Astrocyte (in vitro differentiated cells and primary cell): ENCODE results near the gene CIC. TPM values are rescaled to one million over a fixed set of nuclear protein-coding genes. Genes with fewer than 3 reads are reported as not detected.

ENCODE experiments used
- DNase-seq: peaks from one replicate; pipeline ENCODE4 v3.0.0-alpha.2; 2010; ENCODE audit warnings: low read depth
- FAIRE-seq: peaks from 2 replicates; lab custom pipeline; 2011; peaks lifted over from hg19 to GRCh38; lab: Jason Lieb, UNC
- H2AFZ ChIP-seq: 2 replicates; pipeline ENCODE4 v1.6.0; 2012; ENCODE audit warnings: low read depth, low read length, inconsistent platforms
- H3K27ac ChIP-seq: 2 replicates; pipeline ENCODE4 v1.5.1; 2011; ENCODE audit warnings: low read depth, low read length, inconsistent platforms
- H3K27me3 ChIP-seq: 2 replicates; pipeline ENCODE4 v1.6.0; 2011; ENCODE audit warnings: low read length, inconsistent platforms; ENCODE audit not compliant: insufficient read depth
- H3K36me3 ChIP-seq: 2 replicates; pipeline ENCODE4 v1.5.1; 2011; ENCODE audit warnings: low read length, inconsistent platforms; ENCODE audit not compliant: insufficient read depth
- H3K4me1 ChIP-seq: 2 replicates; pipeline ENCODE4 v1.5.1; 2011; ENCODE audit warnings: low read length, inconsistent platforms; ENCODE audit not compliant: insufficient read depth
- H3K4me2 ChIP-seq: 2 replicates; pipeline ENCODE4 v1.6.0; 2012; ENCODE audit warnings: low read length, inconsistent platforms
- H3K4me3 ChIP-seq: 2 replicates; pipeline ENCODE4 v1.5.1; 2011; ENCODE audit warnings: low read depth, mild to moderate bottlenecking, low read length, inconsistent platforms; ENCODE audit not compliant: insufficient read depth
- H3K79me2 ChIP-seq: 2 replicates; pipeline ENCODE4 v1.6.0; 2012; ENCODE audit warnings: mild to moderate bottlenecking, low read length, inconsistent platforms; ENCODE audit not compliant: insufficient read depth
- H3K9ac ChIP-seq: 2 replicates; pipeline ENCODE4 v1.6.0; 2012; ENCODE audit warnings: mild to moderate bottlenecking, low read length, inconsistent platforms
- H3K9me3 ChIP-seq: 2 replicates; pipeline ENCODE4 v1.5.1; 2012; ENCODE audit warnings: low read depth, mild to moderate bottlenecking, low read length, inconsistent platforms; ENCODE audit not compliant: insufficient read depth
- H4K20me1 ChIP-seq: 2 replicates; pipeline ENCODE4 v1.6.0; 2012; ENCODE audit warnings: low read length, inconsistent platforms; ENCODE audit not compliant: insufficient read depth
- H3K27ac Mint-ChIP-seq: one replicate; pipeline ENCODE4 v1.8.0; 2021; ENCODE audit warnings: mild to moderate bottlenecking, mixed read lengths; ENCODE audit not compliant: unreplicated experiment
- H3K27me3 Mint-ChIP-seq: one replicate; pipeline ENCODE4 v1.8.0; 2021; ENCODE audit warnings: low read depth, mixed read lengths; ENCODE audit not compliant: unreplicated experiment
- H3K36me3 Mint-ChIP-seq: one replicate; pipeline ENCODE4 v1.8.0; 2021; ENCODE audit warnings: low read depth, mixed read lengths; ENCODE audit not compliant: unreplicated experiment
- H3K4me1 Mint-ChIP-seq: one replicate; pipeline ENCODE4 v1.8.0; 2021; ENCODE audit warnings: low read depth, mixed read lengths; ENCODE audit not compliant: unreplicated experiment
- H3K4me3 Mint-ChIP-seq: one replicate; pipeline ENCODE4 v1.8.0; 2021; ENCODE audit warnings: mild to moderate bottlenecking, moderate library complexity, mixed read lengths; ENCODE audit not compliant: unreplicated experiment
- H3K9me3 Mint-ChIP-seq: one replicate; pipeline ENCODE4 v1.8.0; 2021; ENCODE audit warnings: mild to moderate bottlenecking, mixed read lengths; ENCODE audit not compliant: unreplicated experiment
- CTCF ChIP-seq: IDR thresholded peaks from 2 replicates; pipeline ENCODE4 v1.5.1; 2011; ENCODE audit warnings: low read depth, mild to moderate bottlenecking, inconsistent platforms, low read length, moderate library complexity; ENCODE audit not compliant: insufficient read depth
- EZH2 ChIP-seq: IDR thresholded peaks from 2 replicates; pipeline ENCODE4 v1.6.1; 2012; ENCODE audit warnings: mild to moderate bottlenecking, low read length, inconsistent platforms; ENCODE audit not compliant: insufficient read depth
- total RNA-seq: library from RNA; stranded (reverse); gene quantifications from 2 replicates; pipeline ENCODE4 v1.2.1, GENCODE V29; 2021

The CIC gene
- total RNA-seq, 1 donor from 2014 or later: 78.5 TPM

DNA sequence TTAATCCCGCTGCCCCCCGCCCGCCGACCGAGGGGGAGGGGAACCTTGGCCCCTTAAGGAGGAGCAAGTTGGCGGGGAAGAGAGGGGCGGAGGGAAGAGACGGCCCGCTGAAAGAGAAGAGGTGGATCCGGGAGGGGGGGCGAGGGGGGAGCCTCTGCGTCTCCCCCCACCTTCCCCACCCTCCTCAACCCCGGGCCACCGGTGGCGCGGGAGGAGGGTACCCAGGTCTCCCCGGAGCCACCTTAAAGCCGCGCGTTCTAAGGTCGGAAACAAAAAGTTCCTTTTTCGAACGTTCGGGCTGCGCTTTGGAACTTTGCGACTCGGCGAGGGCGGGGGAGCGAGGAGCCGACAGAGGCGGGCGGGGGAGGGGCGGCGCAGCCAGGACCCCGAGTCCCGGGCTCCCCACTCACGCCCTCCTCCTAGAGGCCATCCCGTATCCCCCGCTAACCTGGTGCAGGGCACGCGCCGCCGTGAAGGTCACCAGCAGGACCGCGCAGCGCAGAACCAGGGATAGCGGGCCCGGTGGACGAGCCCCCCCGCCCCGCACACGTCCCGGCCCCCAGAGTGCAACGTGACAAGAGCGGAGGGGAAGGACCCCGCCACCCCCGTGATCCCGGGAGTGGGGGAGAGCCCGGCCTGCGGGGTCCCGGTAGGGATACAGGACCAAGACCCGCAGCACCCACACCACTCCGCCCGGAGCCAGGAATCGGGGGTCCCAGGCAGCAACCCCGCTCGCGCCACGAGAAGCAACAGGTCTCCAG, 14.8 kb upstream of the CIC start:
- peaks cover 32% of the 10 kb centered on the region for H3K4me1 ChIP-seq
- FAIRE-seq (no peak), DNase-seq (no peak)
- H3K36me3 ChIP-seq: peaks cover 9% of the 10 kb centered on the region
- no peak overlapping the region for H2AFZ ChIP-seq
- H3K4me3 Mint-ChIP-seq: peak overlapping the region; percentile 85
- peaks cover 16% of the 10 kb centered on the region for H3K4me1 Mint-ChIP-seq
- H3K4me3 ChIP-seq: peak overlapping the region; percentile 89
- H3K27ac Mint-ChIP-seq: no peak overlapping the region
- TF ChIP-seq CTCF: no peak
- no peak for TF ChIP-seq EZH2
- H3K79me2 ChIP-seq: peaks cover 52% of the 10 kb centered on the region
- peaks cover 6% of the 10 kb centered on the region for H3K36me3 Mint-ChIP-seq
- peaks cover 3% of the 10 kb centered on the region for H3K9me3 Mint-ChIP-seq
- H4K20me1 ChIP-seq: peaks cover 38% of the 10 kb centered on the region
- no peaks in the 10 kb centered on the region for H3K9me3 ChIP-seq
- peak overlapping the region; percentile 83 for H3K4me2 ChIP-seq
- no peaks in the 10 kb centered on the region for H3K27me3 Mint-ChIP-seq
- H3K9ac ChIP-seq: peak overlapping the region; percentile 98
- no peaks in the 10 kb centered on the region for H3K27me3 ChIP-seq
- peak overlapping the region; percentile 89 for H3K27ac ChIP-seq

DNA sequence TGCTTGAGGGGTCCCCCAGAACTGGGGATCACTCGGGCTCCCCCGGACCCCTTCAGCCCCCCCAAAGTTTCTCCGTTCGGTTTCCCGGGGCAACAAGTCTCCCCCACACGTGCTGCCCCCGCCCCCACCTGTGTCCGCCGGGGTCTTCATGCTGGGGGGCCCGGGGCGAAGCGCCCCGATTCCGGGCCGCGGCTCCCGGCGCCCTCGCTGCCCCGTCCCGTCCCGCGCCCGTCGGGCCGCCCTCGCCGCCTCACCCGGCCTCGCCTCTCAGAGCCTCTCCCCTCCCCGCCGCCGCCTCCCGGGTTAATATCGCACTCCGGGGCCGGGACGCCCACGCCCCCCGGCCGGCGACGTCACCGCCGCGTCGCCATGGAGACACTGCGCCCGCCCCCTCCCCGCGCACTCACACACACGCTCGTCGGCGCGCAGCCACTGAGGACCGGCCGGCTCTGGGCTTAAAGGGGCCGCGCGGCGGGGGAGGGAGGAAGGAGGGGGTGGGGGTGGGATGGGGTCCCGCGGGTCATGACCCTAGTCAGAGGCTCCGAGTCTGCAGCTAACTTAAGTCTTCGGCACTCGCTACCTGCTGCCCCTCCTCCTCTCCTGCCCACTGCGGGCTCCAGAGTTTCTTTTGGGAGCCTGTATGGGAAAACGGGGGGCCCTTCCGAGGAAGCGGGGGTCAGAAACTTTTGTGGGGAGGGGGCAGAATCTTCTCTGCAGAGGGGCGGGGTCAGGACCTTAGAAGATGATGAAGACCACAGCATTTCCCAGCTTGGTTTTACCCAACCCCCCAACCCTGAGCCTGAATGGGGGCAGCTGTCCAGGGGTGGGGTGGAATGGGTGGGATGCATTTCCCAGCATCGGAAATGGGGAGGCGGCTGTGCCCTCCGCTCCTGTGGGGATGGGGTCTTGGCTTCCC, 13.9 kb upstream of the CIC start, which contains the start of gene ERF:
ERF (minus strand) TSS at position 279 of the 916 bp plus-strand sequence; CDS start at position 150, 129 bp downstream.
- Histone ChIP-seq H3K9ac (peak within 1 kb of the TSS; percentile 98), H3K36me3 (peaks cover 3% of the 10 kb centered on the region), H3K4me1 (peaks cover 32% of the 10 kb centered on the region), H3K27ac (peak within 1 kb of the TSS; percentile 89), H2AFZ (peak within 1 kb of the TSS; percentile 83), H3K9me3 (no peaks in the 10 kb centered on the region), H3K4me3 (peak within 1 kb of the TSS; percentile 89), H3K79me2 (peaks cover 44% of the 10 kb centered on the region), H3K27me3 (no peaks in the 10 kb centered on the region), H3K4me2 (peak within 1 kb of the TSS; percentile 95), H4K20me1 (peaks cover 29% of the 10 kb centered on the region)
- Mint-ChIP-seq H3K4me3 (peak within 1 kb of the TSS; percentile 85), H3K9me3 (peaks cover 3% of the 10 kb centered on the region), H3K27me3 (no peaks in the 10 kb centered on the region), H3K36me3 (peaks cover 2% of the 10 kb centered on the region), H3K4me1 (peaks cover 13% of the 10 kb centered on the region), H3K27ac (peak within 1 kb of the TSS; percentile 94)
- FAIRE-seq: no peak
- DNase-seq: peak; percentile 66
- no peak for TF ChIP-seq CTCF
- TF ChIP-seq EZH2: no peak
